GM19438 (cell line): Measurements from ENCODE around the gene MICALL2.

Experiments
- ATAC-seq: cut with Tn5 transposase; IDR thresholded peaks from one replicate; pipeline ENCODE4 v1.9.1; 2021; ENCODE audit warnings: low read depth; ENCODE audit not compliant: unreplicated experiment

Gene MICALL2

DNA sequence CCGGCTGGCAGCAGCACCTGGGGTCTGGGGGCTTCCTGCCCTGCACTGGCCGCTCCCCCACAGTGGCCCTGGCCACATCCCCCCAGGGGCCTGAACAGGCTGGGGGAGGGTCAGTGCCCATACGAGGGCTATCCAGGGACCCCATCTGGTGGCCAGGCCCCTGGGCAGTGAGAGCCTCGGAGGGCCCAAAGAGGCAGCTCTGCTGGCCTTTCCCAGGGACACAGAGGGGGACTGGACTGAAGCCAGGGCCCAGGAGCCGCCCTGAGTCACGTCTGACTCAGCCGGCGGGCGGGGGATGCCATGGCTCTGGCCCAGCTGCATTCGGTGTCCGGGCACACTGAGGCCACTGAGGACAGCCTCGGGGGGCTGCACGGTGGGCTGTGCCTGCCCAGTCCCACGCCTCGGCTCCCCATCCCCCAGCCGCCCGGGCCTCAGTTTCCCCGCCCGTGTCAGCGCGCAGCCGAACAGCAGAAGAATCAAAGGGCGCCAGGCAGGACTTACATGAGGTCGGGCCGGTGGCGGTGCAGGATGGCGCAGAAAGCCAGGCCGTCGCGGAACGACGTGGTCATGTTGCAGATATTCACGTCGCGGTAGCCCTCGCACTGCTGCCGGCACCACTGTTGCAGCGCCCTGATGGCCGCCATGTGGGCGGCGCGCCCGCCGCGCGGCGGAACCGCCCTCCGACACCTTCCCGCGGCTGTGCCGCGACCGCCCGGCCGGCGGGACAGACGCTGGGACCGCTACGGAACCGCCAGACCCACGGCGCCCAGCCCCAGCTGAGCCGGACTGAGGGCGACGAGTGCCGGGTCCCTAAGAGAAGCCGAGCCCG is at the start of gene MICALL2:
TSS of gene MICALL2 (minus strand) at position 788 of the 829 bp plus-strand sequence. CDS start at position 644, 144 bp downstream.
- ATAC-seq, result peak; percentile 24

GRCh38 chr7:1508277-1508758 is 49.0 kb upstream of the MICALL2 start:
- ATAC-seq, result no peak

DNA sequence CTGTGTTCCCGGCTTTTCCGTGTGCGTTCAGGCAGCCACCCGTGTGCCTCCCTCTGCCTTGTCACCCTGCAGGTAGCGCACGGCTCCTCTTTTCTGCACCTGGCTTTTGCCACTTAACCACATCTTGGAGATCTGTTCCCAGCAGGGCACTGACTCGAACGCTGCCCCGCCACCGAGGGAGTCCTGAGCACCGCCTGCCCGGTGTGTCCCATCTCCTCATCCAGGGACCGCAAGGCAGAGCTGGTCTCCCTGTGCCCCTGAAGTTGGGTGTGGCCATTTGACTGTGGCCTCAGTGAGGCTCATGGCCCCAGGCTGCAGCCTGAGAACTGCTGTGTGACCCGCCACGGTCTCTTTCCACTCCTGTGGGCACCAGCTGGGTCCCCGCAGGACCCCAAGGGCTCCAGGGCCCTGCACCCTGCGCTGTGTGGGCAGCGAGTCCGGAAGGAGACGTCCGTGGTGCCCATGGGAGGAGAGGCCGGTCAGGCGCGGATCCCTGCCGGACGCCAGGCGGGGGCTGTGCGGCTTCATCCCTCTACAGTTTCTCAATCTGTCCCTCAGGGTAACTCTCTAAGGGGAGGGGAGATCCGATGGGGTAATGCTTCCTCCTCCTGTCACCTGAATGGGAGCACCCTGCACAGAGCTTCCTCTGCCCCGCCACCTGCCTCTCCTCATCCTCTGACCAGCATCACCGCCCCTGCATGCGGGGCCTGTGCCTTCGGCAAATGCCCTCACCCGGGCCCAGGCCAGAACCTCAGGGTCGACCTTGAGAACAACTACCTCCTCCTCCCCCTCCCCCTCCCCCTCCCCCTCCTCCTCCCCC is 46.7 kb upstream of the MICALL2 start:
- no peak for ATAC-seq

GRCh38 chr7:1503816-1504775 is 44.8 kb upstream of the MICALL2 start, which contains the start of gene INTS1:
Gene INTS1, minus strand, starts transcription at chr7:1504389. Its CDS starts 429 bp downstream, at chr7:1503960.
- ATAC-seq, result peak; percentile 73

GRCh38 chr7:1503390-1503789 is 44.1 kb upstream of the MICALL2 start:
- no peak for ATAC-seq

- no peak for ATAC-seq
These were observed 43.6 kb upstream of the MICALL2 start for GRCh38 chr7:1502845-1503244.

DNA sequence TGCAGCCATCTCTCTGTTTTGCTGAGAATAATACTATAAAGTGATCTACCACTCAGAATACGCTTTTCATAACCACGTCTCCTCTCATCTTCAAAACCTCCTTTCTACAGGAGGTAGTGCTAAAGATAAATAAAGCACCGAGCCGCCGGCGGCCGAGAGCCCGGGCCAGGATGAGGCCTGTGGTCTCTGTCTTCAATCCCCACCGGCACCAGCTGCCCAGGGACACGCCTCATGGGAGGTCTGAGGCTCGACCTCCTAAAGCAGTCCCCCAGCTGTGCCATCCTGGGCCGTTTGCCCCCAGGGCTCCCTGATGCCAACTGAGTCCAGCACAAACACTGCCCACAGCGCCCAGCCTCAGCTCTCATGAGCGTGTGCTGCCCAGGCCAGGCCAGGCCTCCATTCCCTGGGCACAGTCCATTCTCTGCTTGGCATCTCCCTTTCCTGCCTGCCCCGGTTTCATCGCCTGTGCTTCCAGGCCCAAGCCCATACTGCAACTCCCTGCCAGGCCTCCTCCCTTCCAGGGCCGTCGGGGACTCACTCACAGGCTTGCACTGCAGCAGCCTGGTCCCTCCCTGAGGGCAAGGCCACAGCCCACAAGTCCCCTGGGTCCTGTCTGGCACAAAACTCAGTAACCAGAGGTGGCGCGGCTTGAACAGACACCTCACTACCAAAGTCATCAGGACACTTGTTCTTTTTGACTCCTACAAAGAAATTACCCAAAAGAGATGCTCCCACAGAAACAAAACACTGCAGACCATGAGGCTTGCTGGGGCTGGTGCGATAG is 42.4 kb upstream of the MICALL2 start:
- ATAC-seq, result no peak

- no peak for ATAC-seq
These were observed 41.0 kb upstream of the MICALL2 start for GRCh38 chr7:1500064-1500807.

- no peak for ATAC-seq
These were observed 40.2 kb upstream of the MICALL2 start for GRCh38 chr7:1499367-1500029.

DNA sequence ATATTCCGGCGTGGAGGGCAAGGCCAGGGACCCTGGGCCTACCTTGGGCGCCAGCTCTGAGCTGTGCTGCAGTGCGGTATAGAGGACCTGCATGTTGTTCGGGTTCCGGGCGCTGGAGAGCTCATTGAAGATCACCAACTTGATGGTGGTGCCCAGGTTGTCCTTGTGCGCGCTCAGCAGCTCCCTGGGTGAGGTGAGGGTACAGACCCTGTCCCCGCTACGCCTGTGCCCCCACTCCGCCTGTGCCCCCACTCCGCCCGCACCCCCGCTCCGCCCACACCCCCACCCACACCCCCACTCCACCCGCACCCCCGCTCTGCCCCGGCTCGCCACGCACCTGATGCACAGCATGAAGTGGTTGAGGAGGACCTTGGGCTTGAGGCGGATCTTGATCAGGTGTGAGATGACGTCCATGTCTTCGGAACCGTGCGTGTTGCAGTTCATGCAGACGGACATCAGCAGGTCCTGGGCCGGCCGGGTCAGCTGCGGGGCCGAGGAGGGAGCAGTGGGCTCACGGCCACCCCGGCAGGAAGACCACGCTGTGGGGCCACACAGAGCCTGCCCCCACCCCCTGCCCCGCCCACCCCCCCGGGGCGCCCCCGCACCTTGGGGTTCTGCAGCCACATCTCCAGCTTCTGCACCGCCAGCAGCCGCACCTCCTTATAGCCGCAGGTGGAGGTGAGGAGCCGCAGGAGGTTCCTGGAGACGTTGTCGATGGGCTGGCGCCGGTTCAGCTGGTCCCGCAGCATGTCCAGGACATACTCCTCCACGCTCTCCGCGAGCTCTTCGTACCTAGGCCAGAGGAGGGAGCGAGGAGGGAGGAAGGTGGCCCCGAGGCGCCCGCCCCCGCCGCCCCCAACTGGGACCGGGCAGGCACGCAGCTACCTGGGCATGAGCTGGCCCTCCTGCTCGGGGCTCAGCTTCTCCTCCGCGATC is 39.4 kb upstream of the MICALL2 start:
- no peak for ATAC-seq

GRCh38 chr7:1497293-1497927 is 38.1 kb upstream of the MICALL2 start:
- no peak for ATAC-seq

DNA sequence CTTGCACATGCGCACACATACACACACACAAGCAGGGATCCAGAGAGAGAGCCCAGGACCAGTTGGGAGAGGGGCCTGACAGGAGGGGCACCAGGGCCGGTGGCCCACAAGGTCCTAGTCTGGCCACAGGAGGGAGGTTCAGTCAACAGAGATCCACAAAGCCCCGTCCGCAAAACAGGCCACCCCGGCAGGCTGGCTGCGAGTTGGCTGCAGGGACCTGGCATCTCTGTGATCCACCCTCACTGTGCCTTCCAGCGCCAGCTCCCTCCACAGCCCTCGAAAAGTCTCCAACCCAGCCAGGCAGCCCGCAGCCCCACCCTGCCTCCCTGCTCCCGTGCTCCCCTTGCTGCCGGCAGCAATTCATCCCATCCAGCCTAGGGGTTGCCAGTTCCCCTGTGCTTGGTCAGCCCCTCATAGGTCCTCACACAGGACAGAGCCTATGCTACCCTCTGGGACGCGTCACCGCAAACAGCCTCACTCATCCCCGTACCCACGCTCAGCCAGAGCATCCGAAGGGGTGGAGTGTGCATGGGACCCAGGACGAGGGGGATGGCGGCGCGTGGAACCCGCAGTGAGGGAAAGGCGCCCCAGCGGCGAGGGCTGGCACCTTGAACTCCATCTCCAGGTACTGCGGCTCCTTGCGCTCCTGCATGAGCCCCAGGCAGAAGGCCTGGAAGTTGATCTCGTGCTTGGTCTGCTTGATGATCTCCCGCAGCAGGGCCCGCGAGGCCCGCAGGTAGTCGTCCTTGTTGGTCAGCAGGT is 37.4 kb upstream of the MICALL2 start:
- ATAC-seq, result no peak

DNA sequence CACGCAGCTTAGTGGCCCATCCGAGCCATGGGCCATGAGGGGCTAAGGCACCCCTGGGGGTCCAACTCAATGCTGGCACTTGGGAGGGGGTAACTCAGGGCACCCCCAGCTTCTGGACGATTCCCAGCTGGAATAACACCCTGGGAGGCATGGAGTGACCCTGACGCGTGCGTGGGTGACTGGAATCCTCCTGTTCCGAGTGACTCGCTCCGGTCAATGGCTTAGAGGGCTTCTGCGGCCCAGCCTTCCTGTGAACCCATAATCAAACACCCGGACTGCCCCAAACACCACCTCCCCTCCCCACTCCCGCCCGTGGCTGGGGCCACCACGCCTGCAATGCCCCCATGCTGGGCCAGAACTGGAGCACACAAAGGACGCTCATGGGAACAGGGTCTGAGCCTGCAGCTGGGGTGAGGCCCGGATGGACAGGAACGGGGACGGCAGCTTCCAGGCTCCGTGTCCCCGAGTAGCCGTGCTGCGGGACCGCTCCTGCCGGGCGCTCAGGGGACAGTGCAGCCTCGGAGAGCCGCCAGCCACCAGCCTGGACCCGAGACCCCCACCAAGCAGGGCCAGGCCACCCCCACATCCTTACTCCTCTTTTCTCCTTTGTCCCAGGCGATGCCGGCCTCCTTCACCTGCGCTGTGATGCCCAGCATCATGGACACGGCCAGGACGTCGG is 36.4 kb upstream of the MICALL2 start:
- ATAC-seq, result no peak

DNA sequence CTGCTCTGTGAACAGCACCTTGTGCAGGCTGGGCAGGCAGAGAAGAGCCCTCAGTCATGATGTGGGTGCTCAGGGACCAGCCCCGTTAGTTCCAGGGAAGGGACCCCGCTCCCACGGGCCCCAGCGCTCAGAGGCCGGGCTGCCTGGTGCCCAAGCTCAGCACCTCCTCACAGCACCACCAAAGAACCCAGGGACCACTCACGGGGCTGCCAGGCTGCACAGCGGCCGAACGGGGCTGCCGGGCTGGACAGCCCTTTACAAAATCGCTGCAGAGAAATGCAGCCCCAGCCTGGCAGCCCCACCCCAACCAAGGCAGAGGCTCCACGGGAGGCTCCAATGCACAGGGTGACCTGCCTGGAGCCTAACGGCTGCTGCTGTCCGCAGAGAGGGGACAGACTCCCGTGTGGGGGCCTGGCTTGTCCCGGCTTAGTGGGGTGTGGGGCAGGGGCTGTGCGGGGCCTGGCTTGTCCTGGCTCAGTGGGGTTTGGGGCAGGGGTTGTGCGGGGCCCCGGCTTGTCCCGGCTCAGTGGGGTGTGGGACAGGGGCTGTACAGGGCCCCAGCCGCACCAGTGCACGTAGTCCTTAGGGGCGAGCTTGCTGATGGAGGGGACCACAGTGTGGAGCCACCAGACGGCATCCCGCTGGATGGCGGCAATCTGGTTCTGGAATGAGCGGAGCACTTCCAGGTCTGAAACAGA is 35.7 kb upstream of the MICALL2 start:
- no peak for ATAC-seq

- no peak for ATAC-seq
These were observed 35.2 kb upstream of the MICALL2 start for GRCh38 chr7:1494447-1494846.
